Activated CD4-positive, alpha-beta T cell treated with anti-CD3 and anti-CD28 coated beads, Interleukin-2, amount 50 U/mL, for 16 hours (primary cell): ENCODE data around the gene RFX8.
"Not testable (repeated sequence)": the region's sequence is repeated elsewhere in the genome, so short reads cannot be mapped to it uniquely, and the experiment has no call there.

Source experiments
- DNase-seq: peaks from one replicate; pipeline ENCODE4 v3.0.0-alpha.2; 2020

RFX8 gene

DNA sequence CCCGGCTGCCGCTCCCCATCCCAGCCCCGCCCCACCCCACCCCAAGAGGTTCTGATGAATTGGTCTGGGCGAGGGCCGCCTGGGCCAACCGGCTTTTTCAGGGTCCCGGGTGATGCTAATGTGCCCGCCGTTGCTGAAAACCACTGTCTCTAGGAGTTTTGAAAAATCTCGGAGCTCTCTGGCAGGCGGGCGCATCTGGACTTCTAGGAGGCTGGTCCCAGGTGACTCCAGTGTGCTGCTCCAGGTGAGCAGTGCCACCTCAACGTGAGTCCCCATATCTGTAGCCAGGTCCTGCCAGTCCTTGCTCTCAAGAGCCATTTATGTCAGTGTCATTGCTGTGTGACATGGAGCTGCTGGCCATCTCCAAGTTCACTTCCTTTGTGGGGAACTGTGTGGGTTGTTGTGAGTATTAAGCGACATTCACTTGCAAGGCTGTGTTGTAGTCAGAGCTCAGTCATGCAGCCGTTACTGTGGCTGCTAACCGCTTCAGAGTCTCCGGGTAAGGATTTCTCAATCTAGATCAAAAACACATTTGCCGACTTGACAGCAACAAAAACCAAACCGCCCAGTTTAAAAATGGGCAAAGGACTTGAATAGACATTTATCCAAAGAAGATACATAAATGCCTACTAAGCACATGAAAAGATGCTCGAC is at the start of gene RFX8:
Gene RFX8, minus strand, starts transcription at position 382 of the 654 bp plus-strand sequence. CDS start 8,264 bp downstream, outside the sequence.
- DNase-seq, result peak; percentile 87

DNA sequence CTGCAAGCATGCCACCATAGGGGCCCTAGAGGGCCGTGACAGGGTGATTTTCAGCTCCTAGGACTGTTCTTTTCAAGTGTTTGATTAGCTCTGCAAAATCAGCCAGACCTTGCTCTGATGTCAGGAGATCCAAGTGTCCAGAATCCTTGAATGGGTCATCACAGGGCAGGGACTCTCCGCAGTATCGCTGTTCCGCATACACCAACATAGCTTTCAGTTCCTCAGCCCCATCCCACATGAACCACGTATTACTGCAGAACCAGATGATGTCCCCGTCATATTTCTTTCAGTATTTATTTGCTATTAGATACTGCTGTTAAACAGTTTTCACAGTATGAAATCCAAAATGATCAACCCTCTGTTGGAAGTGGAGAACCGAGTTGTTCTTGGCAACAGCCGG is 46.6 kb upstream of the RFX8 start:
- no peak for DNase-seq

DNA sequence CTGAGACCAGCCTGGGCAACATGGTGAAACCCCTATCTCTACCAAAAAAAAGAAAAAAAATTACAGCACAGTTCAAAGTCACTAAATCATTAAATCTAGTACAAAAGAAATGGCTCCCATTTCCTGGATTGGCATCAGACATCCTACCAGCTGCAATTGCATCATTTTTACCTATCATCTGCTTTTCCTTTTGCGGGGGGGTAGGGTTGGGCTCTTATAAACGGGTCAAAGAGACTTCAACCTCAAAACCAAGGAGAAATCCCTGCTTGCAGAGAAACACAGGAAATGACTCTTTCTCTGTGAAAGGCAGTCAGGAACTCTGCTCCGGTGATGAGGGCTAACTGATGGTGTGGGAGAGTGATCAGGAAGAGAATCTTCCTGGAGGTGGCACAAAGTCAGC is 45.3 kb upstream of the RFX8 start:
- DNase-seq, result no peak

DNA sequence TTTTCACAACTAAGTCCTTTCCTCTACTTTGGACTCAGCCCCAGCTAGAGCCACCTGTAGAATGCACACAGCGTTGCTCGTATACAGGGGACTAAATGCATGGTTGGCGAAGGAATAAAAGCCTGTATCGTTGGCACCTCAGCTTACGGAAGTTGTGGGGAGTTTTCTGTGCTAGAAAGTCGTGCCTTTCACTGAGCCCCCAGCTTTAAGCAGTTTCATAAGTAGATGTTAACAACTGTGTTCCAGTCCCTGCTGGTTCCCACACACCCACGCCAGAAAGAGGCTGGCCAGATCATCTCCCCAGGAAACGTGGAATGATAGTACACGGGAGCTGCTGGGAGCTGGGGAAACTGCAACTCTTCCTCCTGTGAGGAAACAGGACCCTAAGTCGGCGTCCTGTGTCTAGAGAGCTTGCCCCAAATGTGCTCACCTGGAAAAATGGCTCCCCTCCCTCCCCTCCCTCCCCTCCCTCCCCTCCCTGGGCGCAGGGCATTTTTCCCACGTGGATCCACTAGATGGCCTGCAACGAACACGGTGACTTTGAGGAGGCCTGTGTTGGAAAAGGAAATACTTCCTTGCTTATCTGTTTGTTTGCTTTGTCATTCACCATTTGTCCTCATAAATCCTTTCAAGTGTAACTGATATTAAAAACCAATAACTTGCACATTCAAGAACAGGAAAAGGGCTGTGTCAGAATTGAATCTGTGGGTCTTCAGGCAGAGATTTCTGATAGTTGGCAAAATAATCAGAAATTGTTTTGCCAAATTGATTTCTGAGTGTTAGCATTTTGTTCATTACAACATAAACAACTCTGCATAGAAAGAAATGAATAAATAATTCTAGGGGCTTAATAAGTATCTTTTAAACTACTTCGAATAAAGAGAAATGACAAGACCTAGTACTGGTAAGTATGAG is 43.9 kb upstream of the RFX8 start:
- DNase-seq, result no peak

DNA sequence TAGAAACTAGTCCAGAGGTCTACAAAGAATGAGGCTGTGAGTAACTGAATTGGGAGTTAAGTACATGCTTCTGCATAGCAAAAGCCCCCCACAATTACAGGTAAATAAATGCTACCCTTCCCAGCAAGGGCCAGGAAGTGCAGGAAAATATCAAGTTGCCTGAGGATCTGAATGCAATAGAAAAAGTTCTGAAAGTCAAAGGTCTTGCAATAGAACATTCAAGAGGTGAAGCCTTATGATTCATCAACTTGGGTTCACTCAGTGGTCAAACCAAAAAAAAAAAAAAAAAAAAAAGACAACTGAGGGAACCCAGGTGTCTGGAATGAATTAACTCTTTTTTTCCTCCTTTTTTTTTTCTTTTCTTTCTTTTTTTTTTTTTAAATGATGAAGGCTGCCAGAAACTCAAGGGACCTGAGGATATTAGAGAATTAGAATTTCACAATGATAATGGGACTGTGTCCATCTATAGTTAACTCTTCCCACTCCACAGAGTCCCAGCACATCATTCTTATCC is 42.9 kb upstream of the RFX8 start:
- DNase-seq, result no peak

DNA sequence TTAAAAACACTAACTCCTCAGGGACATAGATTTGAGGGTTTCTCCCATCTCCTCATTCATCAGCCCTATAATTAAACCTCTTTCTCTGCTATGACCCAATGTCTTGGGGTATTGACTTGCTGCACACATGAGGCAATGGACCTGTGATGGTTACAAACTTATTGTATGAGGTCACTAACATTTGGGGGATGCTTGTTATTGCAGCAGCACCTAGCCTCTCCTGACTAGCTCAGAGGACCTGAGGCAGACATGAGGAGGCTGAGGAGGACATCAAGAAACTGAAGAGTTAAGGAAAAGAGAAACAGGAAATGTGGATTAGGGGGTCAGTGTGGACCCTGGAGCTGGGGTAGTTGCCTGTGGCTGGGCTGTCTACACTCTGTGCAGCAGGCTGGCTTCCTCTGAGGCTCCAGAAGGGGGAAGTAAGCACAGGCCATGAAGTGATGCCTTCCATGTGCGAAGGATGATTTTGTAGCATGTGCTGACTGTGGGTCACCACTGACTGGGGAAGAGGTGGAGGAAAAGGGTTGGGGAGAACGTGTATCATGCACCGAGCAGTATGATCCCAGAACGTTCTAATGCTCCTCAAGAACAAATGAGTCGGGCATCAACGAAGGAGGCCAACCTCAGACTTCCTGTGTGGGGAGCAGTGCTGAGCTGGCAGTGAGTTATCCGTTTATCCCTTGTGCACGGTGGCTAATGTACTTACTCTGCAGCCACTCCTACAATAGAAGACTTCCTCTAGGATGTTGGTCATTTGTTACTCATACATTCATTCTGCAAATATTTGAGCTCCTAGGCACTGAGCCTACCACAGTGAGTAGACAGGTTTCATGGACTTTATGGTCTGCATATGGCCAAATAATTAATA is 42.1 kb upstream of the RFX8 start:
- DNase-seq, result peak; percentile 60

DNA sequence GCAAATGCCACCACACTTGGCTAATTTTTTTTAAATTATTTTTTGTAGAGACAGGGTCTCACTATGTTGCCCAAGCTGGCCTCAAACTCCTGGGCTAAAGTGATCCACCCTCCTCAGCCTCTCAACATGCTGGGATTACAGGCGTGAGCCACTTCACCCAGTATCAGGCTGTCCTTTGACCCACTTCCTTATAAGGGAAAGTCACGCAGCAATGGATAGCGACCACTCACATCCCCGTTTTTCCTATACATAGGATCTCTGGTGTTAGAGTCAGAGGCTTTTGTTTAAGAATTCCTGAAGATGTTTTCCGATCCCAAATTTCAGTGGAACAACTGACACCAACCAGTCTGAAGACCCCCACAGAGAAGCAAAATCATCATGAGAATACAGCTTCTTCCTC is 41.4 kb upstream of the RFX8 start:
- DNase-seq, result no peak

DNA sequence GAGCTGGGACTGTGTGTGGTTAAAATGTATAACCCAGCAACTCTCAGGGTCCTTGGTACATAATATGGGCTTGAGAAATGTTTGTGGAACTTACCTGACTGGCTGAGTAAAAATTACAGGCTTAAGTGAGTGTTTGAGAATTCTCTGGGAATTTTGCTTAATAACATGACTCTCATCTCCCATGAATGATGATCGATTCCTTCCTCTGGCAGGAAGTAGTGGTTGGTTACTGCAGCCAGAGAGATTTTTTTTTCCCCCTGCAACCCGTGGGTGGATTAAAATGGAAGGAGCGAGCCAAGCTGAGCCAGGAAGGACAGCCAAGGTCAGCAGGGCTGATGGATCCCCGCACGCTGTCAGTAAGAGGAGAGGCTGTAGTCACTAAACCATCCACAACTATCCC is 40.6 kb upstream of the RFX8 start:
- DNase-seq, result no peak

DNA sequence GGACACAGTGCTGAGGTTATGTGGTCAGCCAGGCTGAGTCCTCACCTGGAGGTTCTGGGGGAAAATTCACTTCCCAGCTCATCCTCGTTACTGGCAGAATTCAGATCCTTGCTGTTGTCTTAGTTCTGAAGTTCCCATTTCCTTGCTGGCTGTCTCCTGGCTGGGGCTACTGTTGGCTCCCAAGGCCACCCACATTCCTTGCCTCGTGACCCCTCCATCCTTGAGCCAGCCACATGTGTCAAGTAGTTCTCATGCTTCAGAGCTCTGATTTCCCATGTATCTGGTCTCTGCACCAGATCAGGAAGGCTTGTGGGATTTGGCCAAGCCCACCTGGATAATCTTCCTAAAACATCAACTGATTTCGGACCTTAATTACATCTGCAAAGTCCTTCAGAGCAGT is 38.1 kb upstream of the RFX8 start:
- no peak for DNase-seq

DNA sequence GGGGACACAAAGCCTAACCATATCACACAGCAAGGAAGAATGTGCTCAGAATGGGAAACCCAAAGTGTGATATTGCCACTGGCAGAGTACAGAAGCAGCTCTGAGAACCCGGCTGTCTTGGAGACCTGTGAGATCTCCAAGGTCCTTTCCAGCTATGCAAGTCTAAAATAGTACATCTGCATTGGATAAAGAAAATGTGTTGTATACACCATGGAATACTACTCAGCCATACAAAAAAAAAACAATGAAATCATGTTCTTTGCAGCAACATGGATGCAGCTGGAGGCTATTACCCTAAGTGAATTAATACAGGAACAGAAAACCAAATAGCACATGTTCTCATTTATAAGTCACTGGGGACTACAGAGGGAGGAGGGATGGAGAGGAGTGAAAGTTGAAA is 36.5 kb upstream of the RFX8 start:
- no peak for DNase-seq

DNA sequence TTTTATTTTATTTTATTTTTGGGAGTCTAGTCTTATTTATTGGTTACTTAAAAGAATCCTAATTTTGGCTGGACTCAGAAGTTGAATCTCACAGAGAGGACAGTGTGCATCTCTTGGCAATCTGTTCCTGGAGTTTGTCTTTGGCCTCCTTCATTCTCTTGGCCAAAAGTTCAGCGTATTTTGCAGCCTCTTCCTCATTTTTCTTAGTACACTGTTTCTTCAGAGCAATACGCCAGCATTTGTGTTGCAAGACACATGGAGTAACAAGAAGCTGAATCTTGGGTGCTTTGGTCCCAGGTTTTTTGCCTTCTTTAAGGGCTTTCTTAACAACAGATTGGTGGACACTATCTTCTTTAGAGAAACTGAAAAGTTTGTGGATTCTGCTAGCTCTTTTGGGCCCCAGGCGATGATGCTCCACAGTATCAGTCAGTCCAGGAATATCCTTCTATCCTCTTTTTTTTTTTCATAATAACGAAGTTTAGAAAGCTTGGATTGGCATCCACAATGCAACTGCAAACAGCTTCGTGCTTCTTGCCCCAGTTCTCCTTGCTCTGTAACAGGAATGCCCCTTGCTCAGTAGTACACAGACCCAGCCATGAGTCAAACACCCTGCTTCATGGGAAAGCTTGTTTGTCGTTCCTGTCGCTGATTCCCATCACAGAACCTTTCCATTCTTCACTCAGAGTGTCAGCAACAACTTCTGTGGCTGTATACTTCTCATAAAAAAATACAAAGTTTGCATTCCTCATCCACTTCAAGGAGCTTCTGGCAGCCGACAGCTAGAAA is 34.8 kb upstream of the RFX8 start:
- DNase-seq, result no peak

DNA sequence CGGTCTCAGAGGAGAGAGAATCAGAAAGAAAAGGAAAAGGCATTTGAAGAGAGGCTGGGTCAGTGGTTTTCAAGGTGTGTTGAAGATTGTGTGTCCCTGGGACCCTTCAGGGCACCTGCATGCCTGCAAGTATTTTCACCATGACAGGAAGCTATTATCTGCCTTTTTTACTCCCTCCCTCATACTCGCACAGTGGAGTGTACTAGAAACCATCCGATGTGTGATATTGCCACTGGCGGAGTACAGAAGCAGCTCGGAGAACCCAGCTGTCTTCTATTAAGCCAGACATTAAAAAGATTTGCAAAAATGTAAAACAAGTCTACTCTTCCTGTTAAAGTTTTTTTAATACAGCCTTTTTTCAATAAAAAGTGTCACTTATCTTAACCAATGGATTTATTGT is 33.7 kb upstream of the RFX8 start:
- no peak for DNase-seq

DNA sequence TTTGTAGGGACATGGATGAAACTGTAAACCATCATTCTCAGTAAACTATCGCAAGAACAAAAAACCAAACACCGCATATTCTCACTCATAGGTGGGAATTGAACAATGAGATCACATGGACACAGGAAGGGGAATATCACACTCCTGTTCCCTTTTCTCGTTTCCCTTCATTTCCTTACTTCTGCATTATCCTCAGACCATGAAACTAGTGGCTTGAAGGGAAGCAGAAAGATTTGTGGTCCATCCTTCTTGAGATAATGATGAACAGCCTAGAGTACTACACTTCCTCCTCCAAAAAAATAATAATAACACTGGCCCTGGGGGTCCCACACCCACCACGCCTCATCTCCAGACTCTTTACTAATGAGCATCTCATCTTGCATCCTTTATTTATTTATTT is 30.4 kb upstream of the RFX8 start:
- not testable (repeated sequence) for DNase-seq

DNA sequence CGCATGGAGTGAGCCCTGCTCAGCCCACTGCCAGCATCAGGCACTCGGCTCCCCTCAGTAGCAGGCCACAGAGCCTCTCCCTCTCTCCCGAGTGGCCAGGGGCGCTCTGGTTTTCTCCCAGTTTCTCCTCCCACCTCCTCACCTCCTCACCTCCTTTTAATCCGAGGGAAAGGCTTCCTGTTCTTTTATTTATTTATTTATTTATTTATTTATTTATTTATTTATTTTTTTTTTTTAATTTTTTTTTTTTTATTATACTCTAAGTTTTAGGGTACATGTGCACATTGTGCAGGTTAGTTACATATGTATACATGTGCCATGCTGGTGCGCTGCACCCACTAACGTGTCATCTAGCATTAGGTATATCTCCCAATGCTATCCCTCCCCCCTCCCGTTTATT is 29.8 kb upstream of the RFX8 start:
- not testable (repeated sequence) for DNase-seq

DNA sequence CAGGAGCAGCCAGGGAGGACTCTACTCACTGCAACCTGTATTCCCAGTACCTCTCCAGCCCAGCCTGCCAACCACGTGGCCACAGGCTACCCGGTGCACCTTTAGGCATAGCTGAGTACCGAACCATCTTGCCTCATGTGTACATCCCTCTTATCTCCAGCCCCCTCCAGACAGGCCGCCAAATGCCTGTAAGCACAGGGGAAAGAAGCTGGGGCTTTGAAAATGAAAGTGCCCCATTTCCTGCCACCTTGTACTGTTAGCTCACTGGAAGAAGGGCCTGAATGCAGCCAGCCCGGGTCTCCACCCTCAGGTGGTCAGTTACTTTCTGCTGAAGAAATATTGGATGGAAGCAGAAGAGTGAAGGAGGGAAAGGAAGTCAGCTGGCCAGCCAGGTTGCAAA is 27.2 kb upstream of the RFX8 start:
- DNase-seq, result no peak

DNA sequence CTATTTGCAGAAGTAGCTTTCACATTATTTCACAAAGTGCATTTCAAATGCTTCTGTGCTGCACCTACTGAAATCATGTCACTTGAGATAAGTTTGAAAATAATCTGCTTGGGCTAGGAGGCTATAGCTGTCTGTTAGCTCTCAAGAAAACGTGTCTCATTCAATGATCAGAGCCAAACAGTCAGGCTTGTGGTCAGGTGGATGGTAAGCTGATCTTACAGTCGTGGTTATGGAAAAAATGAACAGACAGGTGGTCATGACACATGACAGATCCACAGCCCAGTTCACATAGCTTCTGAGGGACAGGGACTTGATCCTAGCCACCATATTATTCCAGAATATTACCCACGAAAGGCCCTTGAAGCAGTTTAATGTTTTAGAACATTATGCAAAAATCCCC is 26.5 kb upstream of the RFX8 start:
- DNase-seq, result peak; percentile 13

DNA sequence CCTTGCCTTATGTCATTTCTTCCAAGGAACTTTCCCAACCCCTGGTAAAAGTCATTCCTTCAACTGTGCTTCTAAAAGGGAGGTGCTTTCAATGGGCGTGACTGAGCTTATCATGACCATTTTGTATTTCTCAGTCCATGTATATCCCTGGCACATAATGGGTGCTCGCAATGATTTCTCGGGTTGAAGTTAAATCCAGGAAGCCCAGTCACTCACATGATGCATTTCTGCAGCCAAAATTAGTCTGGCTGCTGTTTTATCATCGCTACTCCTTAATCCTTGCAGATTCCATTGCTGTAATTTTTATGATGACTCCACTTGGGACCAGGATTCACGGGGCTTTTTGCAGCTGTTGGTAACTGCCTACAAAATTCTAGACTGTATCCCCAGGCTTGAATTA is 25.9 kb upstream of the RFX8 start:
- DNase-seq, result no peak

DNA sequence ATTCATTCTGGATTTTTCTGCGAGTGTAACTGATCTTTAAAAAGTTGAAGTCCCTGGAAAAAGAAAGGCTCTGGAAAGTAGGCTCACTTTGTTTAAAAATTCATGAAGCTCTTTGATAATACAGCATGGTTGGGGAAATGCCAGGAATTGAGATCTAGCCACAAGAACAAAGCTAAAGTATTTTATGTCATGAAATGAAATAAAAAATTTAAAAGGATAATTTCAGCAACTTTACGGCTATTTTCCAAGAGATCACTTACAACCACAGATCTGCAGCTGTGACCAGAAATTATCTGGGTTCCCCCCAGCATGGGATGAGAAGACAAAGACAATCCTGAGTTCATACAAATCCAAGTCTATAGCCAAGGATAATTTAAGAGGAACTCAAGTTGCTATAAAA is 25.3 kb upstream of the RFX8 start:
- DNase-seq, result no peak

DNA sequence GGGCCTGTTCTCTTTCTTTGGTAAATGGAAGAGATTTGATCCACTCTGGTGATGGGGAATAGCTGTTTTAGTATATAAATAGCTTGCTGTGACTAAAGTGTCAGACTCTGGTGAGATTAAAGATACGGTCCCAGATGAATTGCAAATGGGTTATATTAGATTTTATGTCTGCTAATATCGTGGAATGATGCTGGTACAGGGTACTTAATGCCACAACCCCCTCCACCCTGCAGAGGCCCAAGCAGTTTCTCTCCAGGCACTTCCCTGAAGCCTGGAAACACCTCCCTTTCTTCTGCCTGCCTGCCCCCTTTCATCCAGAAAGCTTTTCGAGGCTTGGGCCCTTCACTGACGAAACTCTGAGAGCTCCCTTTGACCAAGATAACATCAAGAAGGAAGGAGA is 21.4 kb upstream of the RFX8 start:
- no peak for DNase-seq

DNA sequence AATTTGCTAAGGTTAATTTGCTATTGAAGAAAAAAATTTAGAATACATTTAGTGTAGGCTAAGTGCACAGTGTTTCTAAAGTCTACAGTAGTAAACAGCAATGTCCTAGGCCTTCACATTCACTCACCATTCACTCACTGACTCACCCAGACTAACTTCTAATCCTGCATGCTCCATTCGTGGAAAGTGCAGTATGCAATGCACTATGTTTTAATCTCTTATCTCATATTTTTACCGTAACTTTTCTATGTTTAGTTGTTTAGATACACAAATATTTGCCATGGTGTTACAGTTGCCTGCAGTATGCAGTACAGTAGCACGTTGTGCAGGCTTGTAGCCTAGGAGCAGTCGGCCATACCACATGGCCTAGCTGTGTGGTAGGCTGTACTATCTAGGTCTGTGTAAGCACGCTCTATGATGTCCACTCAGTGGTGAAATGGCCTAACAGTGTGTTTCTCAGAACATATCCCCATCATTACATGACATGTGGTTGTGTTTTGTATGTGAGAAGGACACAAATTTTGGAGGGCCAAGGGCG is 18.1 kb upstream of the RFX8 start:
- no peak for DNase-seq

DNA sequence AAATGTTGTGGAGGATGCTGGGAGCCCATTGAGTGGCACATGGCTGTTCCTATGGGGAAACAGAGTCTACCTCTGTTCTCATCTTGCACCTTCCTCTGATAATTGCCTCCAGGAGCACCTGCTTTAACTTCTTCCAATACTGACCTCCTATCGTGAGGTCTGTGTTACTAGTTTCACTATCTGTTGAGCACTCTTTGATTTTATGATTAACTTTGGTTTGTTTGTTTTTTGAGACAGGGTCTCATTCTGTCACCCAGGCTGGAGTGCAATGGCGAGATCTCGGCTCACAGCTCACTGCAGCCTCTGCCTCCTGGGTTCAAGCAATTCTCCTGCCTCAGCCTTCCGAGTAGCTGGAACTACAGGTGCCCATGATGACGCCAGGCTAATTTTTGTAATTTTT is 12.1 kb upstream of the RFX8 start:
- DNase-seq, result no peak

DNA sequence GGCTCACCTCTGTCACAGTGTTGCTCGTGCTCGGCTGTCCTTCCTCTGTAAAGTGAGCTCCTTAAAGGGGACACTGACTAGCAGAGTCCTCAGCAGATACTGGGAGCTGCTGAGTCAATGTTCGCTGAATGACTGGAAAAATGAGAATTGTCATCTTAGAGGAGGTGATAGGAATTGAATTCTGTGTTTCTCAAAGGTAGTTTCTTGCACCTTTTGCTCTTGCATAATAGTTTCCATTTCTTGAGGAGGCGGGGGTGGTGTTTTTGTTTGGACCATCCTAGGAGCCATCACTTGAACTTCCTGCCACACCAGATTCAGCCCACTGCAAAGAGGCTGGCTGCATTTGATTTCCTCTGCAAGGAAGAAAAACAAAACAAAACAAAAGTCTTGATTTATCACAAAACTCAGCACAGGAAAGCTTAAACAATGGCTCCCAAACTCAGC is 11.4 kb upstream of the RFX8 start:
- DNase-seq, result peak; percentile 27
